HEK293 (cell line): Measurements from ENCODE around the gene CCNL1.

Experiments
- CTCF ChIA-PET: fragments of 350-600 bp; formaldehyde crosslinking; extraction: SDS; loops from one replicate; lab custom pipeline; 2021; ENCODE audit warnings: antibody characterized with exemption; lab: Yijun Ruan, JAX
- POLR2A ChIA-PET: fragments of 300-600 bp; formaldehyde crosslinking; extraction: SDS; loops from one replicate; lab custom pipeline; 2020; ENCODE audit warnings: antibody characterized with exemption, inconsistent platforms; lab: Yijun Ruan, JAX
- H3K27ac ChIP-seq: fragments of 200-500 bp; sonication (Bioruptor generic); 2 replicates; pipeline ENCODE4 v1.5.1; 2014; ENCODE audit warnings: low read depth, low read length, control low read depth, inconsistent platforms; ENCODE audit errors: extremely low read depth
- H3K36me3 ChIP-seq, 2 experiments: fragments of 200-500 bp in 1 of 2; sonication (Bioruptor generic) in 1 of 2; 1 replicate in 1 of 2; 2 replicates in 1 of 2; pipeline ENCODE4 v1.5.1; 2014 to 2017; ENCODE audit warnings: inconsistent platforms in 2 of 2, low read length in 2 of 2; ENCODE audit not compliant: control insufficient read depth in 2 of 2, insufficient read depth in 1 of 2
- H3K4me1 ChIP-seq: fragments of 200-500 bp; sonication (Bioruptor generic); 2 replicates; pipeline ENCODE4 v1.5.1; 2014; ENCODE audit warnings: mild to moderate bottlenecking, low read length, inconsistent platforms; ENCODE audit not compliant: control insufficient read depth, insufficient read depth
- H3K4me3 ChIP-seq: 2 replicates; pipeline ENCODE4 v1.5.1; 2011; ENCODE audit warnings: low read depth, mild to moderate bottlenecking, control low read depth, low read length, moderate library complexity
- H3K9me3 ChIP-seq: fragments of 200-500 bp; sonication (Bioruptor generic); 2 replicates; pipeline ENCODE4 v1.5.1; 2014; ENCODE audit warnings: low read depth, low read length, inconsistent platforms; ENCODE audit not compliant: control insufficient read depth, insufficient read depth
- BCL6B ChIP-seq: fragments of 450-650 bp; formaldehyde crosslinking; IDR thresholded peaks from 2 replicates; pipeline ENCODE4 v1.5.1; 2017; ENCODE audit warnings: missing biosample characterization, missing genetic modification characterization
- GLI2 ChIP-seq: fragments of 450-650 bp; formaldehyde crosslinking; IDR thresholded peaks from 2 replicates; pipeline ENCODE4; 2017; ENCODE audit warnings: missing biosample characterization, missing genetic modification characterization, low read depth, borderline replicate concordance
- MYNN ChIP-seq: fragments of 450-650 bp; formaldehyde crosslinking; IDR thresholded peaks from 2 replicates; pipeline ENCODE4 v1.5.1; 2016; ENCODE audit warnings: missing biosample characterization, missing genetic modification characterization, borderline replicate concordance
- PRDM1 ChIP-seq: fragments of 450-650 bp; formaldehyde crosslinking; IDR thresholded peaks from 2 replicates; pipeline ENCODE4; 2016; ENCODE audit warnings: missing biosample characterization, missing genetic modification characterization
- SCRT1 ChIP-seq: fragments of 450-650 bp; formaldehyde crosslinking; IDR thresholded peaks from 2 replicates; pipeline ENCODE4 v1.5.1; 2016; ENCODE audit warnings: missing biosample characterization, missing genetic modification characterization, borderline replicate concordance
- SETDB1 ChIP-seq: IDR thresholded peaks from one replicate; pipeline ENCODE4 v1.6.1; 2017; ENCODE audit warnings: mild to moderate bottlenecking, low read length, moderate library complexity, mixed read lengths; ENCODE audit not compliant: insufficient read length
- SP3 ChIP-seq: fragments of 450-650 bp; formaldehyde crosslinking; IDR thresholded peaks from 2 replicates; pipeline ENCODE4 v1.5.1; 2016; ENCODE audit warnings: missing biosample characterization, missing genetic modification characterization
- ZBTB7A ChIP-seq: fragments of 450-650 bp; formaldehyde crosslinking; IDR thresholded peaks from 2 replicates; pipeline ENCODE4 v1.5.1; 2016; ENCODE audit warnings: low read depth, missing biosample characterization, missing genetic modification characterization
- ZBTB8A ChIP-seq: fragments of 450-650 bp; formaldehyde crosslinking; IDR thresholded peaks from 2 replicates; pipeline ENCODE4 v1.5.1; 2016; ENCODE audit warnings: missing biosample characterization, missing genetic modification characterization
- ZIC2 ChIP-seq: fragments of 450-650 bp; formaldehyde crosslinking; IDR thresholded peaks from 2 replicates; pipeline ENCODE4 v1.5.1; 2016; ENCODE audit warnings: missing biosample characterization, missing genetic modification characterization
- ZNF513 ChIP-seq: fragments of 450-650 bp; IDR thresholded peaks from 2 replicates; pipeline ENCODE4 v1.5.1; 2018; ENCODE audit warnings: missing biosample characterization, missing genetic modification characterization
- ZNF514 ChIP-seq: fragments of 450-650 bp; formaldehyde crosslinking; IDR thresholded peaks from 2 replicates; pipeline ENCODE4 v1.5.1; 2016; ENCODE audit warnings: missing biosample characterization, missing genetic modification characterization
- ZNF580 ChIP-seq: fragments of 450-650 bp; formaldehyde crosslinking; IDR thresholded peaks from 2 replicates; pipeline ENCODE4 v1.5.1; 2016; ENCODE audit warnings: missing biosample characterization, missing genetic modification characterization
- ZNF624 ChIP-seq: fragments of 450-650 bp; formaldehyde crosslinking; IDR thresholded peaks from 2 replicates; pipeline ENCODE4 v1.5.1; 2017; ENCODE audit warnings: missing biosample characterization, missing genetic modification characterization
- ZNF664 ChIP-seq: fragments of 450-650 bp; formaldehyde crosslinking; IDR thresholded peaks from 2 replicates; pipeline ENCODE4 v1.5.1; 2016; ENCODE audit warnings: missing biosample characterization, missing genetic modification characterization
- ZNF785 ChIP-seq: fragments of 450-650 bp; formaldehyde crosslinking; IDR thresholded peaks from 2 replicates; pipeline ENCODE4 v1.5.1; 2016; ENCODE audit warnings: missing biosample characterization, missing genetic modification characterization
- ZNF830 ChIP-seq: fragments of 450-650 bp; IDR thresholded peaks from 2 replicates; pipeline ENCODE4 v1.5.0; 2018; ENCODE audit warnings: missing biosample characterization, missing genetic modification characterization, low read depth, mild to moderate bottlenecking, moderate library complexity
- ZSCAN16 ChIP-seq: fragments of 450-650 bp; formaldehyde crosslinking; IDR thresholded peaks from 2 replicates; pipeline ENCODE4 v1.5.1; 2016; ENCODE audit warnings: missing biosample characterization, missing genetic modification characterization

CCNL1 gene

DNA sequence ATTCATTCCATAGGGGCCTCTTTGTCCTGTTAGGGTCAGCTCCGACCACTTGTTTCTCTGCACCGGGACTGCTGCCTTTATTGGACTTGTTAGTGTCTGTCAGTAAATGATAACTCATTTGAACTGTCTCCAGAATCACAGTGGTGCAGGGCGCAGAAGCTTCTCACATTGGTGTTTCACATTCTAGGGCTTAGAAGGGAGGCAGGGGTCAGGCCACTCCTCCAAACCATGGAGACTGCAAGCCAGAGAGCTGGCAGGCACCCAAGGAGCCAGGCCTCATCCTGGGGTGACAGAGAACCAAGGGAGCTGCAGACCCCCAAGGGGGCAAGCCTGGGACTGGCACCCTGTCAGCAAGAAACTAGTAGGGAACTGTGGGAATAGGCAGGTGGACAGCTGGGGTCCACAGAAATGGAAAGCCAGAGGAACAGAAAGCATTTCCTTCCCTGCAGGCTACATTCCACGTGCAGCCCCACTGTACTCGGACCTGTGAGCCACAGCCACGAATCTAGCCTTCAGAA, 49.1 kb downstream of the CCNL1 start:
- Histone ChIP-seq H3K4me1 (no peaks in the 10 kb centered on the region), H3K36me3 (no peaks in the 10 kb centered on the region), H3K4me3 (no peak overlapping the region), H3K9me3 (no peaks in the 10 kb centered on the region), H3K27ac (no peak overlapping the region)
- TF ChIP-seq SETDB1 (no peak), ZIC2 (tag by site-specific recombination) (peak; percentile 88), ZNF785 (tag by site-specific recombination) (no peak), SP3 (no peak), ZNF580 (tag by site-specific recombination) (no peak)
- CTCF ChIA-PET = interaction anchor here (0.6 kb wide), 1 partner anchor 14 kb away, joined by 3 read pairs; no protein-coding TSS in a partner anchor
- POLR2A ChIA-PET = interaction anchor here (0.5 to 0.7 kb wide), 2 partner anchors 9 to 18 kb away, joined by 3 read pairs; no protein-coding TSS in a partner anchor

- POLR2A ChIA-PET = no interaction called here
- Histone ChIP-seq H3K27ac (no peak overlapping the region), H3K9me3 (no peaks in the 10 kb centered on the region), H3K36me3 (no peaks in the 10 kb centered on the region), H3K4me1 (no peaks in the 10 kb centered on the region)
- TF ChIP-seq ZSCAN16 (tag by site-specific recombination) (no peak), GLI2 (tag by site-specific recombination) (no peak), ZNF830 (tag by site-specific recombination) (no peak)
- TF ChIP-seq, all 188 proteins: peak for 0
- H3K4me3 ChIP-seq = no peak overlapping the region
- CTCF ChIA-PET = interaction anchor here (0.5 to 1.0 kb wide), 2 partner anchors 574 to 660 kb away, joined by 3 to 4 read pairs; no protein-coding TSS in a partner anchor
These were observed 50.4 kb downstream of the CCNL1 start for GRCh38 chr3:157109267-157110141.

DNA sequence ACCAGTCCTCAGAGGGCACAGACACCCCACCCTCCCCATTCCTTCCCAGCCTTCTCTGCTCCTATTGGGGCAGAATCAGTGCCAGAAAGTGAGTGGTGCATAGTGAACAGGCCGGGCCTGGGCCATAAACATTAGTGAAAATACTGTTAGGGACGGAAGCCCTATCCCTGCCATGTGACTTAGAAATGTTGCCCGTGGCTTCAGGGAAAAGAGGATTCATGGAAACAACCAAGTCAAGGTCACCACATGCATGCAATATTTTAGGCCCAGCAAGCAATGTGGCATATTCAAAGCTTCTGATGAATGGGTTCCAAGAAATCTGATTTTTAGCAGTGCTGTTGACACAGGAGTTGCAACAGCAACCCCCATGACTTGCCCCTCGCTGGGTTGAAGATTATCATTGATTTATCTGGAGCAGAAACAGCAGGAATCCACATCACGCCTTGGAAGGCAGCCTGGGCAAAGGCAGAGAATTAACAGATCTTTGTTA, 52.3 kb downstream of the CCNL1 start:
- Histone ChIP-seq H3K27ac (no peak overlapping the region), H3K4me3 (no peak overlapping the region), H3K4me1 (no peaks in the 10 kb centered on the region), H3K36me3 (no peaks in the 10 kb centered on the region), H3K9me3 (no peaks in the 10 kb centered on the region)
- ChIA-PET CTCF (no interaction called here), POLR2A (no interaction called here)
- no peak for TF ChIP-seq ZNF514 (tag by site-specific recombination)
- TF ChIP-seq SCRT1 (tag by site-specific recombination) = no peak
- TF ChIP-seq ZBTB7A (tag by site-specific recombination) = no peak
- 0 out of 2 replicates have a peak, but pooled peaks have one; percentile 11 for TF ChIP-seq PRDM1 (tag by site-specific recombination)
- no peak for TF ChIP-seq ZNF513 (tag by site-specific recombination)
- no peak for TF ChIP-seq MYNN
- TF ChIP-seq ZBTB8A (tag by site-specific recombination) = peak; percentile 20; the same call in 1 of the 2 replicates
- TF ChIP-seq ZNF664 (tag by site-specific recombination) = no peak
- no peak for TF ChIP-seq SETDB1
- no peak for TF ChIP-seq ZNF624
- TF ChIP-seq ZIC2 (tag by site-specific recombination) = peak; percentile 97
- TF ChIP-seq BCL6B = no peak
